Placental epithelial cell (primary cell): ENCODE results near the gene CLCN6. TPM values are rescaled to one million over a fixed set of nuclear protein-coding genes. Genes with fewer than 3 reads are reported as not detected.

Experiments
- small RNA-seq: library from RNA; depleted of rRNA; stranded (forward); fragments of <200 nt; gene quantifications from one replicate; pipeline ENCODE3, GENCODE V24; 2012
- total RNA-seq: library from RNA; depleted of rRNA; stranded (reverse); fragments of >200 nt; gene quantifications from 2 replicates; pipeline ENCODE4 v1.2.3, GENCODE V29; 2012

Gene CLCN6
- total RNA-seq = 5.5 and 12.0 TPM in 2 replicates

GRCh38 chr1:11805422-11806306 is at the start of gene CLCN6, which contains the start of gene MTHFR:
TSS of gene CLCN6 (plus strand) at chr1:11806191. CDS start at chr1:11806263, 72 bp downstream.
TSS of gene MTHFR (minus strand) at chr1:11805964. CDS start at chr1:11803116, 2,848 bp downstream.

GRCh38 chr1:11761988-11762406 is 44.0 kb upstream of the CLCN6 start, which contains the start of gene C1orf167:
TSS of gene C1orf167 (plus strand) at chr1:11762193. CDS start at chr1:11764401, 2,208 bp downstream.

GRCh38 chr1:11847667-11848372 is 41.8 kb downstream of the CLCN6 start, which contains the start of gene NPPA:
TSS of gene NPPA (minus strand) at chr1:11847783. CDS start at chr1:11847684, 99 bp downstream.

GRCh38 chr1:11858613-11858967 is 52.6 kb downstream of the CLCN6 start, which contains the start of gene NPPB:
TSS of gene NPPB (minus strand) at chr1:11858945. CDS start at chr1:11858833, 112 bp downstream.

Small RNA genes lying within 50 kb of the gene (small RNA-seq; reads per million reads assigned to genes)
- gene RF02156 (not detected), gene RF02157 (not detected), gene RF02158 (not detected)

Other genes starting within 250 kb of the CLCN6 start
- 41.8 and 135 TPM in 2 replicates for gene FBXO2, start 151.8 kb upstream of the CLCN6 start, total RNA-seq
- gene FBXO44, start 151.3 kb upstream of the CLCN6 start, total RNA-seq = 20.7 and 33.4 TPM in 2 replicates
- 28.7 and 29.2 TPM in 2 replicates for gene FBXO6, start 142.0 kb upstream of the CLCN6 start, total RNA-seq
- 42.3 and 56.1 TPM in 2 replicates for gene MAD2L2, start 125.0 kb upstream of the CLCN6 start, total RNA-seq
- under 0.01 TPM in 1 of 2 replicates, not detected in the other for gene DRAXIN, start 114.5 kb upstream of the CLCN6 start, total RNA-seq
- 25.1 and 36.3 TPM in 2 replicates for gene AGTRAP, start 70.1 kb upstream of the CLCN6 start, total RNA-seq
- gene C1orf167, start 44.0 kb upstream of the CLCN6 start, total RNA-seq = 0.39 TPM in 1 of 2 replicates, not detected in the other
- gene MTHFR, start 227 bp upstream of the CLCN6 start, total RNA-seq = 29.1 and 33.0 TPM in 2 replicates
- gene NPPA, start 41.6 kb downstream of the CLCN6 start, total RNA-seq = not detected in 2 replicates
- not detected in 2 replicates for gene NPPB, start 52.8 kb downstream of the CLCN6 start, total RNA-seq
- 66.7 and 98.5 TPM in 2 replicates for gene KIAA2013, start 120.2 kb downstream of the CLCN6 start, total RNA-seq
- gene PLOD1, start 128.5 kb downstream of the CLCN6 start, total RNA-seq = 186 and 269 TPM in 2 replicates
- 38.9 and 65.7 TPM in 2 replicates for gene MFN2, start 174.3 kb downstream of the CLCN6 start, total RNA-seq
- gene MIIP, start 213.3 kb downstream of the CLCN6 start, total RNA-seq = 15.3 and 30.6 TPM in 2 replicates